Measurements from ENCODE around the gene ADCY4. TPM values are rescaled to one million over a fixed set of nuclear protein-coding genes. Genes with fewer than 3 reads are reported as not detected.
A peak's percentile ranks its signal among the peaks of the same experiment; 100 is the strongest.

The ADCY4 gene
- total RNA-seq, 1 donor from 2014 or later, result 29.0 TPM

- DNase-seq (ENCODE audit: low spot score), result no peak
Observed at GRCh38 chr14:24277071-24277470, 57.8 kb downstream of the ADCY4 start.

- no peak for DNase-seq (ENCODE audit: low spot score)
Observed at GRCh38 chr14:24274101-24274543, 60.7 kb downstream of the ADCY4 start.

GRCh38 chr14:24273422-24273998 is 61.4 kb downstream of the ADCY4 start:
- DNase-seq (ENCODE audit: low spot score), result no peak

- DNase-seq (ENCODE audit: low spot score), result no peak
Observed at GRCh38 chr14:24272467-24272866, 62.4 kb downstream of the ADCY4 start.

GRCh38 chr14:24271834-24272263 is 63.0 kb downstream of the ADCY4 start:
- DNase-seq (ENCODE audit: low spot score), result no peak

- DNase-seq (ENCODE audit: low spot score), result peak; percentile 89
Observed at GRCh38 chr14:24271134-24271833, 63.6 kb downstream of the ADCY4 start, which contains the start of gene RABGGTA. Gene RABGGTA, minus strand, starts transcription at chr14:24271597. Its CDS starts 482 bp downstream, at chr14:24271115.

GRCh38 chr14:24270537-24271133 is 64.2 kb downstream of the ADCY4 start:
- DNase-seq (ENCODE audit: low spot score), result no peak

- no peak for DNase-seq (ENCODE audit: low spot score)
Observed at GRCh38 chr14:24269910-24270536, 64.8 kb downstream of the ADCY4 start.

GRCh38 chr14:24269368-24269767 is 65.5 kb downstream of the ADCY4 start:
- no peak for DNase-seq (ENCODE audit: low spot score)

Other genes starting within 250 kb of the ADCY4 start
- gene PCK2, start 240.8 kb downstream of the ADCY4 start, total RNA-seq, result 28.9 TPM
- gene DCAF11, start 220.3 kb downstream of the ADCY4 start, total RNA-seq, result 91.8 TPM
- 2.8 TPM for gene NRL, start 220.1 kb downstream of the ADCY4 start, total RNA-seq
- gene FITM1, start 204.4 kb downstream of the ADCY4 start, total RNA-seq, result 0.81 TPM
- gene PSME1, start 198.9 kb downstream of the ADCY4 start, total RNA-seq, result 161 TPM
- gene EMC9, start 193.5 kb downstream of the ADCY4 start, total RNA-seq, result 24.0 TPM
- gene PSME2, start 188.5 kb downstream of the ADCY4 start, total RNA-seq, result 106 TPM
- gene RNF31, start 187.6 kb downstream of the ADCY4 start, total RNA-seq, result 60.7 TPM
- 148 TPM for gene IRF9, start 173.8 kb downstream of the ADCY4 start, total RNA-seq
- 208 TPM for gene REC8, start 163.0 kb downstream of the ADCY4 start, total RNA-seq
- gene IPO4, start 146.3 kb downstream of the ADCY4 start, total RNA-seq, result 23.0 TPM
- gene TM9SF1, start 139.6 kb downstream of the ADCY4 start, total RNA-seq, result 94.1 TPM
- 0.40 TPM for gene TSSK4, start 129.4 kb downstream of the ADCY4 start, total RNA-seq
- 53.0 TPM for gene CHMP4A, start 121.6 kb downstream of the ADCY4 start, total RNA-seq
- 20.3 TPM for gene MDP1, start 119.0 kb downstream of the ADCY4 start, total RNA-seq
- gene NEDD8, start 102.7 kb downstream of the ADCY4 start, total RNA-seq, result 121 TPM
- gene GMPR2, start 102.1 kb downstream of the ADCY4 start, total RNA-seq, result 91.6 TPM
- gene TINF2, start 92.4 kb downstream of the ADCY4 start, total RNA-seq, result 61.8 TPM
- 3.0 TPM for gene TGM1, start 71.9 kb downstream of the ADCY4 start, total RNA-seq
- gene RABGGTA, start 63.5 kb downstream of the ADCY4 start, total RNA-seq, result 36.0 TPM
- 39.2 TPM for gene DHRS1, start 35.3 kb downstream of the ADCY4 start, total RNA-seq
- gene NOP9, start 35.2 kb downstream of the ADCY4 start, total RNA-seq, result 24.7 TPM
- gene CIDEB, start 27.1 kb downstream of the ADCY4 start, total RNA-seq, result 25.6 TPM
- 6.1 TPM for gene LTB4R2, start 24.9 kb downstream of the ADCY4 start, total RNA-seq
- 6.5 TPM for gene LTB4R, start 23.6 kb downstream of the ADCY4 start, total RNA-seq
- gene RIPK3, start 4.9 kb upstream of the ADCY4 start, total RNA-seq, result 56.5 TPM
- gene NFATC4, start 33.1 kb upstream of the ADCY4 start, total RNA-seq, result 148 TPM
- gene NYNRIN, start 63.9 kb upstream of the ADCY4 start, total RNA-seq, result 30.6 TPM
- 14.0 TPM for gene CBLN3, start 94.6 kb upstream of the ADCY4 start, total RNA-seq
- 93.4 TPM for gene KHNYN, start 94.9 kb upstream of the ADCY4 start, total RNA-seq
- gene SDR39U1, start 107.7 kb upstream of the ADCY4 start, total RNA-seq, result 64.8 TPM
- gene CMA1, start 173.2 kb upstream of the ADCY4 start, total RNA-seq, result 0.29 TPM
- gene CTSG, start 241.2 kb upstream of the ADCY4 start, total RNA-seq, result 4.9 TPM